ENCODE data around the gene HBZ.
A peak's percentile ranks its signal among the peaks of the same experiment; 100 is the strongest.
"Not testable (repeated sequence)": the region's sequence is repeated elsewhere in the genome, so short reads cannot be mapped to it uniquely, and the experiment has no call there.

The HBZ gene
- total RNA-seq: 0 to 0.68 (median 0) reads per million in 18 experiments

DNA sequence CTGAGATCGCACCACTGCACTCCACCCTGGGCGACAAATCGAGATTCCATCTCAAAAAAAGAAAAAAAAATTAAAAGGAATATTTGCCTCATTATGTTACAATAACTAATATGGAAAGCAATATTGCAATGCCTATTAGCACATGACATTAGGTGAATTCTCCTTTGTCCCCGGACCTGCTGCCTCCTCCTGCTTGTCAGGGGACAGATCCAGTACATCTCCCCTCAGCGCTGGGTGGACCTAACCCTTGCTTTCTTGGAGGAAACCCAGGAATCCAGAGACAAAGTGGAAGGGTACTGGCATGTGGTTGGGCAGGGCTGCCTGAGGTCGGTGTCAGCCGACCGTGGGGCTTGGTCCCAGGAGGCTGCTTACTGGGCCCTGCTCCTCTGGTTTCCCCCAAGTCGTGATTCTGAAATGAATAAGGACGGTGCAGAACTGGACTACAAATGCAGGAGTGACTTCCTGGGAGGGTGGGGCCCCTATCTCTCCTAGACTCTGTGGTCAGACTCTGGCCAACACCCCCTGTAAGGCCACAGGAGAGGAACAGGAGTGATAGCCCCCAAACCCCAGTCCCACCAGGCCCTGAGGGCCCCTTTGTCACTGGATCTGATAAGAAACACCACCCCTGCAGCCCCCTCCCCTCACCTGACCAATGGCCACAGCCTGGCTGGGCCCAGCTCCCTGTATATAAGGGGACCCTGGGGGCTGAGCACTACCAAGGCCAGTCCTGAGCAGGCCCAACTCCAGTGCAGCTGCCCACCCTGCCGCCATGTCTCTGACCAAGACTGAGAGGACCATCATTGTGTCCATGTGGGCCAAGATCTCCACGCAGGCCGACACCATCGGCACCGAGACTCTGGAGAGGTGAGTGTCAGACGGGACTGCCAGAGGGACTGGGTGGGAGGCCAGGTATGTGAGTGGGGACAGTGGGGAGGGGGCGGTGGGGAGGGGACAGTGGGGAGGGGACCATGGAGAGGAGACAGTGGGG is at the start of gene HBZ:
TSS of gene HBZ (plus strand) at position 504 of the 988 bp plus-strand sequence. CDS start at position 770, 266 bp downstream.
- no peak for DNase-seq

DNA sequence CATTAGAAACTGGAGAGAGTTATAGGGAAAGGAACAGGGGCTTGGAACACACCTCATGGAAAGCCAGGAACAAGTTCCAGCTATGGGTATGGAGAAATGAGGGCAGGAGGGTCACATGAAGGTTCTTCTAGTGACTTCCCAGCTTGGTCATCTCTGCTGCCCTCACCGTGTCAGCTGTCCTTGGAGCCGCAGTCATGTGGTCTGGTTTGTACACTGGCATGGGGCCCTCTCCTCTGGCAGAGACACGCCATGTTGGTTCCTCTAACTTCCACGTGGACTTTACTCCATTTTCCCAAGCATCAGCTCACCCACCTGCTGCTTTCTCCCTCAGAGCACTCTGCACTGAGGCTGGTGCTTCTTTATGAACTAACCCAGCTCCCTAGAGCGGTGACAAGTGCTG is 48.1 kb upstream of the HBZ start:
- peak; percentile 10 to 42 for DNase-seq

DNA sequence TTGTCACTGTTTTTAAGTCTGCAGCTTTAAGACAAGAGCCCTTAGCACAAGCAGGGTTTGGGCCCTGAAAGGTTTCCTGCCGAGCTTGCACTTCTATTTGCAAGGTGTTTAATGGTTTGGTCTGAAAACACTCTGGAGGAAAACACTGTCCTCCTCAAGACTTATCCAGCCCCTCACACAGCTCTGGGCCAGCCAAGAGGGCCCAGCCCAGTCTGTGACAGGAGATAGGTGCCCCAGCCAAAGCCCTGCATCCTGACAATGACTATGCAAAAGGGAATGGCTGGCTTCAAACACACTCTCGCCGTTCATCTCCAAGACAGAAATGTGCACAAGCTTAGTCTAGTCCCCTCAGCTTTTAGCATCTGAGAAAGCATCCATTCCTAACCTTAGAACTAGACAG is 47.5 kb upstream of the HBZ start:
- DNase-seq: no peak

DNA sequence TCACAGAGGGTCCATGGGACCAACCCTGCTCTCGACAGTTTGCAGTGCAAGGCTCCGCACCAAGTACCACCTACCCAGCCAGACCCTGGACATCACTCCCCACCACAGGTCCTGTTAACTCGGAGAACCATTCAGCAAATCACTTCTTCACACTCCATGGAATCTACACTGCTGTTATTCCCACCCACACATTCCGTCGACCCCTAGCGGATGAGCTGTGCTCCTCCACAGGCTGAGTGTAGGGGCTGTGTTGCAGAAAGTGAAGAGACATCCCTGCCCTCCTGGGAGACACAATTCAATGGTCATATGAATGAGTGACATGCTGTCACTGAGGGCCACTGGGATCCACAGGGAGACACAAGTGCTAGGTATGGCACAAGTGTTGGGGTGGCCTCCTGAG is 46.9 kb upstream of the HBZ start:
- DNase-seq: no peak

DNA sequence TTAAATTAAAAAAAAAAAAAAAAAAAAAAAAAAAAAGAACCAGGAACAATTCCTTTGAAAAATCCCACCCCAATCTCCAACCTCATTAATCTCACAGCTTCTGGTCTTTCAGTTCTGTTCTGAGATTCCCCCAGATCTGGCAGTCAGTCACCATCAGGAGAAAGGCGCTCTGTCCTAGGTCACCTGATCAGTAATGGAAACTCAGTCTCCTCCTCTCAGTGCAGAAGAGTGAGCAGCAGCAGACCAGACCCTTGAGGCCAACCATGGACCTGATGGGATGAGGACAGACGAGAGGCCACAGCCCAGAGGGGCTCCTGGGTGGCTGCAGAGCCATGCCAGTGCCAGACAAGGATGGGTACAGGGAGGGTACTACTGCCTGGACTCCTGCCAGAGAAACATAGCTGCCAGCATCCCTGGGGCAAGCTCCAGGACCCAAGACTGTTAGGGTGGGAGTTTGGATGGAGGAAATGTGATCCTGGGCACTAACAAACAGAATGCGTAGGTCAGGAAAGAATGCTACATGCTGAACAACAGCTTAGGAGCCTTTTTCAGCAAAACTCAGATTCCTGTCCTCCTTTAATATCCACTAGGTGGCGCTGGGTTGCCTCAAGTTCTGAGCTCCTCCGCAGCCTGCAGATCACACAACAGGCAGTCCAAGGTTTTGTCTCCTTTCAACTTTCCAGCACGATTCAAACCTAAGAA is 45.7 kb upstream of the HBZ start:
- peak; percentile 73 for DNase-seq

DNA sequence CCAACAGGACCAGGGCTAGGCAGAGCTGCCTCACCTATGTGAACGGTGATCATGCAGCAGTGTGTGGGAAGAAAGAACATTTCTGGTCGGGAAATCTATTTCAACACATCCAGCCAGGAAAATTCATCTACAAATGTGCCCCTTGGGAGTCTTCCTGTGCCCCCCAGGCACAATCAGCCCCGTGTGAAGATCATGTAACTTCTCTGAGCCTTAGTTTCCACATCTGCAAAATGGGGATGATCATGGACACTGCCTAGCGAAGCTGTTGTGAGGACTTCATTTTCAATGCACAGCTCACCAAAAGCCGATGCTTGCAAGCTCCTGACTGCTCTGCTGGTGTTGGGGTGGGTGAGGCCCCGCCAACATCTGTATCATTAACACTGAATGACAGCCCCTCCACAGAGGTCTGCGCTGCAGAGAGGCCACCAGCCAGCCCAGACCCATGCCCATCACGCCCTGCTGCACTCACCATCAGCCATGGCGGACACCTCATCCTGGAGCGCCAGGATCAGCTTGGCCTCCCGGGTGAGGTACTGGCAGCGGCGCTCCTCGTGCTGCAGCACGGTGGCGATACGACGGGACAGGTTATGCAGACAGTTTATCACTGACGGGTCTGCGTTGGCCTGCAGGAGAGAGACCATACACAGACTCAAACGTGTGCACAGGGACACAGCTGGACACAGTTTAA is 40.1 kb upstream of the HBZ start:
- no peak for DNase-seq

DNA sequence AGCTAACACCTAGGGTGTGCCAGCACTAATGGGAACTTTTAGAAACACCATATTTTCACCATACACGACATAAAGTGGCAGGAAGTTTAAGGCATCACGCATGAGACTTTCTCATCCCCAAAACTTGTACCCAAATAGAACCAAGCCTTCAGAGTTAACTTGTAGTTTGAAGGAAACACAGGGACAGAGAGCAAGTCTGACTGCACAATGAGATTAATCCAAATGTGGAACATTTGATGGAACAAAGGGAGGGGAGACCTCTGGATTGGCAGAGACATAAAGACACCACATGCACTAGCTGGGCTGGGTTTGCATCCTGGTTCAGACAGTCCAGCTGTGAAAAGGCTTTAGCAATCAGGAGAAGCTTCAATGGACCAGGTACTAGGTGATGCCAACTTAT is 38.1 kb upstream of the HBZ start:
- no peak for DNase-seq

DNA sequence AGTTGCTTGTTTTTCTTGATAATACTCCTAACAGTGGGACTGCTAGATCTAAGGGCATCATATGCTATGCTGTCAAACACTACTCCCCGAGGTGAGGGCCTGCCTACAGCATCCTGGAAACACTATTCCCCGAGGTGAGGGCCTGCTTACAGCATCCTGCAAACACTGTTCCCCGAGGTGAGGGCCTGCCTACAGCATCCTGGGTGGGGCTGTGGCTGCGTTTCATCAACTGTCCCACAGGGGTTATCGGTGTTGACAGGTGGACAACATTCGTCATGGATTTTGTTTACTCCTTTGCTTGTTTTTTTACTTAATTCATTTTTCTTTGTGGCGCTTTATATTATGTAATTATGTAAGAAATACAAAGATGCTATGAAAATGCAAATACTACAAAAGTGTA is 36.4 kb upstream of the HBZ start:
- no peak for DNase-seq

DNA sequence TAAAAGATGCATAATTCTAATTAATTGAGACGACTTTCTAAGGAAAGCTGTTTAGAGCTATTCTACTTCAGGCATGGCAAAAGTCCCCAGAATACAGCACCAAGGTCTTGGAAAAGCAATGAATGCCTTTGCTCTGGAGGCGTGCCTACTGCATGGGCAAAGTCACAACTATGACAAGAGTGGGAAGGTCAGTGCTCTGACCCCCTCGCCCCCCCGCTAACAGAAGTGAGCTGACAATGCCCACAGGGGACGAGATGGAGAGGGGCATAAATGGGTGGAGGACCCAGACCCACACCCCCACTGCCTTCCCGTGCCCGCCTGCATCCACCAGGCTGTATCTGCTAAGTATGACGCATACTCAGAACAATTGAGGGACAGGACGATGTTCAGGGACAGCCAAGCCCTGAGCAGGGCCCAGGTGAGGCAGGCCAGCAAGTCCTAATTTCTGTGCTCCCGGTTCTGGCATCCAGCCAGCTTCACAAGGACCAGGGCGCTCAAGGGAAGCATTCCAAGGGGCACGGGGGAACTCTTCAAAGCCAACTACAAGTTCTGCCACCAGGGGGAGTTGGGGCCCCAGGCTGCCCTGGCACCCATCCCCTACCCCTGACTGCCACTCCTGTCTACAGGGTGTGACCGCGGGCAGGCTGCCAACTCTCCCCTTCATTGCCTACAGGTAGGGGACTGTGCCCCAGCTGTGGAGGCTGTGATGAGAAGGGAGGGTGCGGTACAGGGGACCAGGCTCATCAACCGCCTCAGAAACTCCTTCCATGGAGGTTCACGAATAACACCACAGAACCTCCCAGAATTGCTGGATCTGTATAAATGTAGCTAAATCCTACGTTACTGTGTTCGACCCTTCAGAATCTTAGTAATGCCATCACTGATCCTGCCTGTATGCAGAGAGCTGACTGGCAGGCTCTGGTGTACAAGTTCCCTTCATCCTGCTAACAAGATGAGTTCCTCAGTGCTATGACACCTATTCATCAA is 34.8 kb upstream of the HBZ start:
- peak; percentile 34 to 47 for DNase-seq

DNA sequence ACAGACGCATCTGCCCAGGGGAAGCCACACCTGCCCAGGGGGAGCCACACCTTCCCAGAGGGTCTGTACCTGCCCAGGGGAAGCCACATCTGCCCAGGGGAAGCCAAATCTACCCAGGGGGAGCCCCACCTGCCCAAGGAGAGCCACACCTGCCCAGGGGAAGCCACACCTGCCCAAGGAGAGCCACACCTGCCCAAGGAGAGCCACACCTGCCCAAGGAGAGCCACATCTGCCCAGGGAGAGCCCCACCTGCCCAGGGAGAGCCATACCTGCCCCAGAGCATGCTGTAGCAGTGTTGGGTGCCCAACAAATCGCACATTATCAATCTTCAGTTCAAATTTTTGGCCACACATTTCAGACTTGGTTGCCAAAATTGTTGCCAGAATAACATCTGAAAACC is 33.6 kb upstream of the HBZ start:
- no peak for DNase-seq

DNA sequence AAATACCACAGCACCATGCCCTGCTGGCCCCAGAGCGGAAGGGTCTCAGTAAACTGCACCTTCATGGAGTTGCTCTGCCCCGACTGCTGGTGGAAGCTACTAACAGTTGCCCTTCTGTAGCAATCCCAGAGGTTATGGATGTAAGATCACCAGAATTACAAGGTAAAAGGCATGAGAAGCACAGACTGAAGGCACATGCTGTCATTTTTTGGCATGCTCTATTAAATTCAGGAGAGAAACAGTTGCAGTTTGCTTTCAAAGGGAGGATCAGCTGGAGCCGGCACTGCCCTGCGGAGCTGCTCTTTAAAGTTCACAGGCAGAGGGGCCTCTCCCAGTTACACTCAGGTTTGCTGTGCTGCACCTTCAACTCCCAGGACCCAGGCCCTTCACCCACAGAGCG is 33.1 kb upstream of the HBZ start:
- no peak for DNase-seq

DNA sequence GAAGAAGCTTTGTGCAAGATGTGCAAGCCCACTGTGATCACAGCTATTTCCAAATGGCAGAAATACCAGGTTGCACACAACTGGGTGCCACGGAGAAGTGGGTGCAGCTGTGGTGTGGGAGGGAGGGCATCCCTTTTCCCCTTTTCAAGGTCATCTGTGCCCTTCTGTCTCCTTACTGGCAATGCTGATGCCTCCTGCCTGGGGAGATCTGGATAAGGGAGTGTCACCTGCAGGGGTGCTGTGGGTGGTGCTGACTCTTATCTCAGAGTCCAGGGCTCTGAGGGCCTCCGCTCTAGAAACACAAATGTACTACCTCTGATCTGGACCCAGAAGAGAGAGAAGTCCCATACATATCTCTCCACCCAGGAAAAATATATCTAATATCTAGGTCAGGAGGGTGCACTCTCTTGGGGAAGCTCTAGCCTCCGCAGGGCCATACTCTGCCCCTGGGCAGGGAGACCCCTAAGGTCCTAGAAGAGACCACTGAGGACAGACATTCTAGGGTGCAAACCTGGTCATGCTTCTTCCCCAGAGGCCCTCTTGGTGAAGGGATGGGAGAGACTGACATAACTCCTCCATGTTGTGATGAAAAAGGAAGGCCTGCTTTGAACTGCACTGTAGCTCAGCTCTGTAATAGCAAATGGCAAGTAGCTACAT is 32.5 kb upstream of the HBZ start:
- no peak for DNase-seq

DNA sequence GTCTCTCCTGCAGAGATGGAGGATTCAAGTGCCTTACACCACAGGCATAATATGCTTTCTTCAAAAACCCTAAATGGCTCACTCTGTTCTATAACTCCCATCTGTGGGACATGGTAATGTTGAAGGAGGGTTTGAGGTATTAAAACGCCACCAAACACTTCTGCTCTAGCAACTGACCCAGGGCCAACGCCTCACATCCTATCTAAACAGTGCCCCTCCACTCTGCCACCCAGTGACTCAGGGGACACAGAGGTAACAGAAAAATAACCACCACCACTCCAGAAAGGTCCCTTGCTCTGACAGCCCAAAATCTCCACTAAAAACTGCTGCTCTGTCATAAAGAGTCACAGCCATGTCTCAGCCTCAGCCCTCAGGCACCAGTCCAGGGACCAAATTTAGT is 31.7 kb upstream of the HBZ start:
- DNase-seq: no peak

DNA sequence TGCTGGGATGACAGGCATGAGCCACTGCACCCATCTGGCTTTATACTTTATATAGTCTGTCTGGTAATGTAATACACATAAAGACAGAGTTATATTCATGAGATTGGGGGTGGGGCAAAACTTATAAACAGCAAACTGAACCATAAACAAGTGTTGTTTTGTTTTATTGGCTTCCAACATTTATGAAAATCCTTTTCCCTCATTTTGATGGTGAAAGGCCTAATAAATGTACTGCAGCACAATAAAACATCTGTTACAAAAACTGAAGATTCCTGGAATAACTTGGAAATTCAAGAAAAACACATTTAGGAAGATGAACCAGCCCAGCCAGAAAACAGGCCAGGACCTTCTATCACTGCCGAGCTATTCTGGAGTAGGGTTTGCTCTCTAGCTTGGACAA is 30.1 kb upstream of the HBZ start:
- DNase-seq: no peak

DNA sequence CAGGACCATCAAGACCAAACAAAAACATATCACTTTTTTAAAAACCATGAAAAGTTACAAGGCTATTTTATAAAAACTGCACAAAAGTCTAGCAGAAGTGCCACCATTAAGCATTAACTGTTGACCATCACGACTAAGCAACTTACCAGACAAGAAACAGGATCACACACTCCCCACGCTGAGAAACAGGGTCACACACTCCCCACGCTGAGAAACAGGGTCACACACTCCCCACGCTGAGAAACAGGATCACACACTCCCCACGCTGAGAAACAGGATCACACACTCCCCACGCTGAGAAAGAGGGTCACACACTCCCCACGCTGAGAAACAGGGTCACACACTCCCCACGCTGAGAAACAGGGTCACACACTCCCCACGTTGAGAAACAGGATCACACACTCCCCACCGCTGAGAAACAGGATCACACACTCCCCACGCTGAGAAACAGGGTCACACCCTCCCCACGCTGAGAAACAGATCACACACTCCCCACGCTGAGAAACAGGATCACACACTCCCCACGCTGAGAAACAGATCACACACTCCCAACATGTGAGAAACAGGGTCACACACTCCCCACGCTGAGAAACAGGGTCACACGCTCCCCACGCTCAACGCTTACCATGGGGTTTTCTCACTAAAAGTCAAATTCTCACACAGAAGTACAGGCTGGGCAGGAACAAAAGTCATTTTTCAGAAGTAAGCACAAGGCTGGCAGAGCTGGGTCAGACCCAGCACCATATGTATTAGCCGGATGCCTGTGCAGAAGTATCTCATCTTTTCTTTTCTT is 28.7 kb upstream of the HBZ start:
- not testable (repeated sequence) for DNase-seq

DNA sequence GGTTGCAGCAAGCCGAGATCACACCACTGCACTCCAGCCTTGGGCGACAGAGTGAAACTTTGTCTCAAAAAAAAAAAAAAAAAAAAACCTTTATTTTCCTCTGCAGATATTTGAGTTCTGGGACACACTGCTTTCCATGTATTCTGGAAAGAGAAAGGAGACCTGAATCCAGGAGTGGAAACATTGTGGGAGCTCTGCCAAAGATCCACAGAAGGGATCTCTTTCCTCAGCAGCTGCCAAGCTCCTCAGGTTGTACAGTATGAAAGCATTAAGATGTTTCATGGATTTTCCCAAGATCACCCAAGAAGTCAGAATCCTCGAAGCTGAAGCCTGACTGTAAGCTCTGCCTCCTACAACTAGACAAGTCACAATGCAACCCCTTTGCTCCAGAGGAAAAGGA is 27.4 kb upstream of the HBZ start:
- DNase-seq: no peak

DNA sequence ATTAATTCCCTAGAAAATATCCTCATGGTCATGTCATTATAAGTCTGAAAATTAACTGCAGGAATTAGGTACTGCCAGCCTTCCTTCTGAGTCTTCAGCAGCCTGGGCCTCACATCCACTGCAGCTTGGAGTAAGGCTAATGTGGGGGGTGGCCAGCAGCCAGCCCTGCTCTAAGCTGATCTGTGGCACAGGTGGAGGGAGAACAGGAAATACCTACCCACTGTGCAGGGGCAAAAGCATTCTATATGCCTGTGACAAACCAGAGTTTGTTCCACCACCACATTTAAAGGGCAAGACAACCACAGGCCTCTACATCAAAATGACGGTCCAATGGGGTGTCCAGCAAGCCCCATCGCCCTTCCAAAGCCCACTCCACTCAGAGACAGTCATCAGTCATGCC is 23.4 kb upstream of the HBZ start:
- no peak for DNase-seq

DNA sequence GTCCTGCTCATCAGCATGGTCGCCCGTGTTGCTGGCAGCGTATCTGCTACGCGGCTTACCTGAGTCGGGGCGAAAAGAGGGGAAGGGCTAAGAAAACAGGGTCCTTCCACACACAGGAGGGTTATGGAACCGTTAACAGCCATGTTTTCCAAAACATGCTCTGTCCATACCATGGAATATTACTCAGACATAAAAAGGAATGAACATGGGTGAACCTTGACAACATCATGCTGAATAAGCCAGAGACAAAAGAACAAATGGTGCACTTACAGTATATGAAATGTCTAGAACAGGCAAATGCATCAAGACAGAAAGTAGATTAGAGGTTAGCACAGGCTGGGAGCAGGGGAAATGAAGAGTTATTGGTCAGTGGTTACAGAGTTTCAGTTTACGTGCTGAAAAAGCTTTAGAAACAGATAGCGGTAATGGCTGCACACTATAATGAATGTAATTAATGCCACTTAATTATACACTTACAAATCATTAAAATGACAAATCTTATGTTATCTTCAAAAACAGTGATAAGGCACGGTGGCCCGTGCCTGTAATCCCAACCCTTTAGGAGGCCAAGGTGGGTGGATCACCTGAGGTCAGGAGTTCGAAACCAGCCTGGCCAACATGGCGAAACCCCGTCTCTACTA is 21.8 kb upstream of the HBZ start:
- no peak for DNase-seq

DNA sequence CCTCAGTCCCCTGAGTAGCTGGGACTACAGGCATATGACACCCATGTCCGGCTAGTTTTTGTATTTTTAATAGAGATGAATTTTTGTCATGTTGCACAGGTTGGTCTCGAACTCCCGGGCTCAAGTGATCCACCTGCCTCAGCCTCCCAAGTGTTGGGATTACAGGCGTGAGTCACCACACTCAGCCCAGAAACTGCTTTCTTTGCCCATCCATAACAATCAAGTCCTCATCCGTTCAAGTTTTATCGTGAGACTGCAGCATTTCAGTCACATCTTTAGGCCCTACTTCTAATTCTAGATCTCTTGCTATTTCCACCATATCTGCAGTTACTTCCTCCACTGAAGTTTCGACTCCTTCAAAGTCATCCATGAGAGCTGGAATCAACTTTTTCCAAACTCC is 20.3 kb upstream of the HBZ start:
- DNase-seq: no peak

DNA sequence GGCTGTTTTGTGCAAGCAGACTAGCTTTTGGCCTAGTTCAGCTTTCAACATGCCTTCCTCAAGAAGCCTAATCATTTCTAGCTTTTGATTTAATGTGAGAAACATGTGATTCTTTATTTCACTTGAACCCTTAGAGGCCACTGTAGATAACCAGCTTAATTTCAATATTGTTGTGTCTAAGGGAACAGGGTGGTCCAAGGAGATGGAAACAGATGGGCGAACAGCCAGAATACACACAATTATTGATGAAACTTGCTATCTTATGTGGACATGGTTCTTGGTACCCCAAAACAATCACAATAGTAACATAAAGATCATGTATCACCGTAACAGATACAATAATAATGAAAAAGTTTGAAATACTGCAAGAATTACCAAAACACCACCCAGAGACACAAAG is 18.7 kb upstream of the HBZ start:
- no peak for DNase-seq
